GM18907 (cell line): ENCODE results near the gene GADD45B.
"Not testable (repeated sequence)": the region's sequence is repeated elsewhere in the genome, so short reads cannot be mapped to it uniquely, and the experiment has no call there.

Experiments
- ATAC-seq: cut with Tn5 transposase; IDR thresholded peaks from one replicate; pipeline ENCODE4 v1.9.1; 2021; ENCODE audit warnings: mild to moderate bottlenecking, moderate library complexity; ENCODE audit not compliant: unreplicated experiment

Gene GADD45B

GRCh38 chr19:2512523-2513431 is 36.9 kb downstream of the GADD45B start:
- no peak for ATAC-seq

- ATAC-seq = no peak
Measured at GRCh38 chr19:2514981-2515518, 39.1 kb downstream of the GADD45B start.

DNA sequence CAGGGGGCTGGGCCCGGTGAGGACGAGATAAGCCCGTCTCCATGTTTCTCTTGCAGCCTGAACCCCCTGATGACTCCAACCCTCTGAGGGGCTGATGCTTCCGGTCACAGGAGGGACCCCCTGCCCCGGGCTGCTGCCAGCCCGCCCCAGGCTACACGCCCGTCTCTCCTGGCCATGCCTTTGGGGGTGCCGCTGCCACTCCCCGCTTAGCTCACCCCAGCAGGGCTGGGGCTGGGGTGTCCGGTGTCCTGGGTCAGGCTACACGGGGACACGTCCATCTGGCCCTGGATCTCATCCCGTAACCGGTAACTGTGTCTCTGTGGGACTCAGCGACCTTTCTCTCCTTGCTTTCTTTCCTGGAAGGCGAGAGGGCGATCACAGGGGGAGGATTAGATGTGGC is 40.8 kb downstream of the GADD45B start:
- no peak for ATAC-seq

DNA sequence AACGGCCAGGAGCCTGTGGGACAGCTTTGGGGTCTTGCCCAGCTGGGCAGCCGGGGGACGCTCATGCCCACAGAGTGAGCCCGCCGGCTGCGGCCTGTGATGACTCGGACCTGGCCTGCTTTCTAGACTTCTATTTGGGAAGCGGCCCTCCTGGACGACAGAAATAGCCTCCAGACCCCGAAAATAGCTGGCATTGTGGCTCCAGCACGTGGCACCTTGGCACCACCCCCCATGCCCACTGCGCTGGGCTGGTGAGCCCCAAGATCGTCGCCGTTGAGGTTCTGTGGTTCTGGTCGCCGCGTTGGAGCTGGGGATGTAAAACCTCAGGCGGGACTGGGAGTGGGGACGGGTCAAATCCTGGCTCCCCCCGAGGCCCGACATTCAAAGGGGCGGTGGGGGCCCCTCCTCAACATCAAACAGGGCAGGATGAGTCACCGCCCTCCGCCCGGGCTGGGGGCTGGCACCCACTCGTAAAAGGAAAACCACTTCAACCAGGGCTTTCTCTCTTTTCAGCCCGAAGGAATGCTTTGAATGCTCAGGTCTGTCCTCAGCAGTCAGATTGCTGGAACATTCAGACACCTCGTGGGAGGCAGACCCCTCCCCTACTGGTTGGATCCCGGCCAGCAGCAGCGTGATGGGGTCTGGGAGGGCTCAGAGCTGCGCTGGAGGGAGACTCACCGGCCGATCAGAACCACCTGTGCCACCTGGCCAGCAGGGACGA is 42.1 kb downstream of the GADD45B start:
- no peak for ATAC-seq

- ATAC-seq = not testable (repeated sequence)
Measured at GRCh38 chr19:2518856-2519255, 42.9 kb downstream of the GADD45B start.

DNA sequence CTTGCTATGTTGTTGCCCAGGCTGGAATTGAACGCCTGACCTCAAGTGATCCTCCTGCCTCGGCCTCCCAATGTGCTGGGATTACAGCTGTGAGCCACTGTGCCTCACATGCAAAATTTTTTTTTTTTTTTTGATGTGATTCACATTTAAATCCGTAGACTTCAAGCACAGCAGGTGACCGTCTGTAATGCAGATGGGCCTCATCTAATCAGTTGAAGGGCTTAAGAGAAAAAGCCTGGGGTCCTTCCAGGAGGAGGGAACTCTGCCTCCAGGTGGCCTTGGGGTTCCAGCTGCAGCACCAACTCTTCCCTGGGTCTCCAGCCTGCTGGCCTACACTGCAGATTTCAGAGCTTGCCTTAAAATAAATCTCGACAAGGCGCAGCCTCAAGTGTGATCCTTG is 43.6 kb downstream of the GADD45B start:
- no peak for ATAC-seq

DNA sequence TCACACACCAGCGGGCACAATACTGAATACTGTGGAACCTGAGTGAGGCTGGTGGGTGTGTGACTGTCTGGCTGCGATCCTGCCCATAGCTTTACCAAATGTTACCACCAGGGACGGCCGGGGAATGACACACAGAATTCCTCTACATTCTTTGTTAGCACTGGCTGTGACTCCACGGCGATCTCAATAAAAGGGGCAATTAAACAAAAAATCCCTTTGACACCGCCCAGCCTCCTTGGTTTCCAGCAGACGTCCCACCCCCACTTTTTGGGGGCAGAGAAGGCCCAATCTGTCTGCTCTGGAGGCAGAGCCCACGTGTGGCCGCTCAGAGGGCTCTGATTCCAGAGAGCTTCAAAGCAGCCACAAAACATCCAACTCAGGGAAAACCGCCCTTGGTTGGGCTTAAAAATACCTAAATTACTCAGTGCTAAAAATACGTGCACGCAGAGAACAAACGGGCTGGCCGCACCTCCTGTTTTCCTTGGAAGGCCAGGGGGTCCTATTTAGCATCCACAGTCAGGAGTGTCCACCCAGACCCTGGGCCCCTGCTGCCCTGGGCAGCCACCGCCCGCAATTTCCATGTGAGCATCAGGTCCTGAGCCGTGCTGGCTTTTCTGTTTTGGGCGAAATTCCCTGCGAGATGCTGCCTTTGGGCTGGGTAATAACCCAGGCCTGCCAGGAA is 47.8 kb downstream of the GADD45B start:
- ATAC-seq = no peak

DNA sequence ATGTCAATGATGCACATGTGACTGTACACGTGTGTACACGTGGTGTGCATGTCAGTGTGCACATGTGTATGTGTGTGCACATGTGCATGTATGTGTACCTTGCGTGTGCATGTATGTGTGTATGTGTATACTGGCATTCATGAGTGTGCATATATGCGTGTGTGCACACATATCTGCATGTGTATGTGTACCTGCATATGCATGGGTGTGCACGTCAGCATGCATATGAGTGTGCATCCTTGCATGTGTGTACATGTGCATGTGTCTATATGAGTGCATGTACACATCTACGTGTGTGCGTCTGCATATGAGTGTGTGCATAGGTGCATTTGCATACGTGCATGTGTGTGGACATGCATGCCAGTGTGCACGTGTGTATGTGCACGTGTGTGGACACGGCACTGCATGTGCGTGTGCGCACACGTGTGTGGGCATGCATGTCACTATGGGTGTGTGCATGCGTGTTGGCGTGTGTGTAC is 48.5 kb downstream of the GADD45B start:
- ATAC-seq = no peak

- ATAC-seq = no peak
Measured at GRCh38 chr19:2524840-2525723, 49.2 kb downstream of the GADD45B start.

DNA sequence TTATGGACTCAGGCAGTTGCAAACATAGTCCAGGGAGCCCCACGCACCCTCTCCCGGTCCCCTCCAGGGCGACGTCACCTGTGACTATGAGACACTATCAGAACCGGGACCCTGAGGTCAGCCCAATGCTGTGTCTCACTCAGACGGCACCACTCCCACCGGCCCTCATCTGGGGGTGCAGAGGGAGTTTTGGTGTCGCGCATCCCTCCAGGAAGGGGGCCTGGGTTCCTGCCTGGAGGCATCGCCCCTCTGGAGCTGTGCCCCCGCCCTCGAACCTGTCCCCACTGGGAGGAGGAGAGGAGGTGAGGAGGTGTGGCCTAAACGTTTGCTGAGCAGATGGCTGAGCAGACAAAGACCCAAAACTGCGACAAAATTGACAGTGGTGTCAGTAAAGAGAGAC is 51.2 kb downstream of the GADD45B start:
- no peak for ATAC-seq

GRCh38 chr19:2527686-2528085 is 51.8 kb downstream of the GADD45B start:
- no peak for ATAC-seq
